Measurements from ENCODE around the gene PDE6G.

DNA sequence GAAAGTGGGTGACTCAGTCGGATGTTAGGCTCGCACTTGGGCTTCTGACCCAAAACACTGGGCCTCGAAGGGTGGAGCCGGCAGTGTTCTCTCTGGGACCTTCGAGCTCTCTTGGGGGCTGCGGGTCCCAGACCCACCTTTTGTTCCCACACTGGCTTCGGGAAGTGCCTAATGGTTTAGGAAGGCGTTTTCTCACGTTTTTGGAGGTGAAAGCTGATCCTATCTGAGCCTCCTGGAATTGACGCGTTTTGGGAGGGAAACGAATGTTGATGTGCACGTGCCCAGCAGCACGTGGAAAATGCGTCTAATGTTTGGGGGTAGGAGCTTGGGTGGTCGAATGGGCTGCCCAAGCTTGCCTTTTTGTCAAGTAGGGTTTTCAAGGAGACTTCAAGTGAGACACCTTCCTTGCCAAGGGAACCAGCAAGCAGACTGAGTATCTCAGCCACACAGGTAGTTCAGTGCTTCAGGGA lies 28.1 kb upstream of the PDE6G start:
- TF ChIP-seq, protein P1, sequence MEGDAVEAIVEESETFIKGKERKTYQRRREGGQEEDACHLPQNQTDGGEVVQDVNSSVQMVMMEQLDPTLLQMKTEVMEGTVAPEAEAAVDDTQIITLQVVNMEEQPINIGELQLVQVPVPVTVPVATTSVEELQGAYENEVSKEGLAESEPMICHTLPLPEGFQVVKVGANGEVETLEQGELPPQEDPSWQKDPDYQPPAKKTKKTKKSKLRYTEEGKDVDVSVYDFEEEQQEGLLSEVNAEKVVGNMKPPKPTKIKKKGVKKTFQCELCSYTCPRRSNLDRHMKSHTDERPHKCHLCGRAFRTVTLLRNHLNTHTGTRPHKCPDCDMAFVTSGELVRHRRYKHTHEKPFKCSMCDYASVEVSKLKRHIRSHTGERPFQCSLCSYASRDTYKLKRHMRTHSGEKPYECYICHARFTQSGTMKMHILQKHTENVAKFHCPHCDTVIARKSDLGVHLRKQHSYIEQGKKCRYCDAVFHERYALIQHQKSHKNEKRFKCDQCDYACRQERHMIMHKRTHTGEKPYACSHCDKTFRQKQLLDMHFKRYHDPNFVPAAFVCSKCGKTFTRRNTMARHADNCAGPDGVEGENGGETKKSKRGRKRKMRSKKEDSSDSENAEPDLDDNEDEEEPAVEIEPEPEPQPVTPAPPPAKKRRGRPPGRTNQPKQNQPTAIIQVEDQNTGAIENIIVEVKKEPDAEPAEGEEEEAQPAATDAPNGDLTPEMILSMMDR (IDR thresholded peaks at IDR 0.05), result no peak
- TF ChIP-seq EZH2 (IDR thresholded peaks at IDR 0.05), result no peak
